CD4-positive, alpha-beta T cell treated with Interleukin-15 for 1 hour (primary cell): ENCODE results near the gene PPP1R12C.

Source experiments
- DNase-seq: peaks from one replicate; pipeline ENCODE4 v3.0.0-alpha.2; 2020

Gene PPP1R12C

GRCh38 chr19:55088543-55089341 lies 28.7 kb downstream of the PPP1R12C start:
- peak; percentile 64 for DNase-seq

DNA sequence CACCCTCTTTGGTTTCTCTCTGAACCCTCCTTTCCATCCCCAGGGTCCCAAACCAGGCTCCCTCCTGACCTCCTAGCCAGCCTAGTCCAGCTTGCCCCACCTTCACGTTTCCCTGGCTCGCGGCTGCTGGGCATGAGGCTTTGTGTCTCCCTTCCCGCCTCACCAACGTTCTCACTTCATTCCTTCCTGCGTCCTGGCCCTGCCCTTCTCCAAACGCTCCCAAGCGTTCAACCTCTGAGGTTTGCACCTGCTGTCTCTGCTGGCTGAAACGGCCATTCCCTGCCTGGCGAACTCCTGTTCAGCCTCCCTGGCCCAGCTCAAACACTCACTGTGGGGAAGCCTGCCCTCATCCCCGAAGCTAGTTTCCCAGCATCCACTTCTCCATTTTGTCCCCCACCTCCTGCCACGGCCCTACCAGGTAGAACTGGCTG lies 29.4 kb downstream of the PPP1R12C start:
- no peak for DNase-seq

GRCh38 chr19:55087542-55087901 lies 29.9 kb downstream of the PPP1R12C start:
- DNase-seq, result no peak

GRCh38 chr19:55086730-55087541 lies 30.5 kb downstream of the PPP1R12C start:
- peak; percentile 54 for DNase-seq

DNA sequence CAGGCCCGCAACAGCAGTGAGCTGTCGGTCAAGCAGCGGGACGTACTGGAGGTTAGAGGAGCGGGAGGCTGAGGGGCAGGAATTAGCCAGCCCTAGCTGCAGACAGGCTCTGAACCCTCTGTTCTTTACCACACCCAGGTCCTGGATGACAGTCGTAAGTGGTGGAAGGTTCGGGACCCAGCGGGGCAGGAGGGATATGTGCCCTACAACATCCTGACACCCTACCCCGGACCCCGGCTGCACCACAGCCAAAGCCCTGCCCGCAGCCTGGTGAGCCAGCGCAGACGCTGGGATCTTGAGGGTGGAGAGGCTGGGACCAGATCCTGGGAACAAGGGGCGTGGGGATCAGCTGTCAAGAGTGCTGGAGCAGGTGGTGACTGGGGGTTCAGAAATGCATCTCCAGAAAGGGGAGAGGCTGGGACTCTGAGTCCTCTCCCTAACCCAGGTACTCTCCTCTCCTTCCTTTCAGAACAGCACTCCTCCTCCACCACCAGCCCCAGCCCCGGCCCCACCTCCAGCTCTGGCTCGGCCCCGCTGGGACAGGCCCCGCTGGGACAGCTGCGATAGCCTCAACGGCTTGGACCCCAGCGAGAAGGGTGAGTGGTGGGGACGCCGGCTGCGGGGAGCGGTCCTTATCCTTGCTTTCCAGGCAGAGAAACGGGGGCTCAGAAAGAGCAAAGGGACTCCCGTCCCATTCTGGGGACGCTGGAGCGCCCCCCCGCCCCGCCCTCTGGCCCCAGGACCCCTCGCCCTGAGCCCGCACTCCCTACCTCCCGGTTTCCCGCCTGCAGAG lies 31.3 kb downstream of the PPP1R12C start:
- no peak for DNase-seq

DNA sequence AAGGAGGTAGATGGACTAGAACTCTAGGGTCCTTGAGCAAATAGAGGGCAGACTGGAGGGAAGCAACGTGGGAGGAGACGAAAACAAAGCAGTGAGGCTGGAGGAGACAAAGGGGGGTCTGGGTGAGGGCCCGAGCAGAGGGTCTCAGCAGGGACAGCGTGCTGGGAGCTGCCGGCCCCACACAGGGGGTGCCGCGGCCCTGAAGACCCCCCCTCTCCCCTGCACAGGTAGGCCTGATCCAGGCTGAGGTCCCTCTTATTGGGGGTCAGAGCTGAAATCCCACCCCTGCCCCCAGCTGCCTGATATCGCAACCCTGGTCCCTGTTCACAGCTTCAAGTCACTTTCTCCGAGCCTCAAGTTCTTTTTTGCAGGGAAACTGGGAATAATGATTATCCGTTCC lies 33.0 kb downstream of the PPP1R12C start:
- DNase-seq, result no peak

DNA sequence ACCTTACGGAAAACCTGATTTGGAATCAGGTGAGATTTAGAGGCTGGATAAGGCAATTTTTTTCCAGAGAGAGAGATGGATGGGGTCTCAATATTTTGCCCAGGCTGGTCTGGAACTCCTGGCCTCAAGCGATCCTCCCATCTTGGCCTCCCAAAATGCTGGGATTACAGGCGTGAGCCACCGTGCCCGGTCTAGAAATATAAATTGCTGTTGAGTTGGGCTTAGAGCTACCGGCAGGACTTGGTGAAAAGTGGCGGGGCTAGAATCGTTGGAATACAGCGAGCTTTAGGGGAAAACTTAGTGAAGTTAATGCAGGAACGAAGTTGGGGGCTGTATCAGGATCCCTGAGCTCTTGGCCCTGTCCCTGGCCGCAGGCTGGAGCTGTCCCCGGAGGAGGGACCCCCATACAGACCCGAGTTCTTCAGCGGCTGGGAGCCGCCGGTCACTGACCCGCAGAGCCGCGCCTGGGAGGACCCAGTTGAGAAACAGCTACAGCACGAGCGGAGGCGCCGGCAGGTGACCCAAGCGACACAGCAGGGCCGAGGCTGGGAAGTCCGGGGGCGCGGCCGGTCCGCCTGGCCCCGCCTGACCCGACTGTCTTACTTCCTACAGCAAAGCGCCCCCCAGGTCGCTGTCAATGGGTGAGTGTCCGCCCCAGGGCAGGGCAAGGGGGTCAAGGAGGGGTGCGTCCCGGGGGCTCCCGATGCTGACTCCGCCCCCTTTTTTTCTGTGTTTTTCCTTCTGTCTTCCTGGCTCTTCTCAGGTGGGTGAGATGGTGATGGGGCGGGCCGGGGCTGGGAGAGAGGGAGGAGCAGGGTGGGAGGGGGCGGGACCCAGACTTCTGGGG lies 34.2 kb downstream of the PPP1R12C start:
- DNase-seq, result no peak

DNA sequence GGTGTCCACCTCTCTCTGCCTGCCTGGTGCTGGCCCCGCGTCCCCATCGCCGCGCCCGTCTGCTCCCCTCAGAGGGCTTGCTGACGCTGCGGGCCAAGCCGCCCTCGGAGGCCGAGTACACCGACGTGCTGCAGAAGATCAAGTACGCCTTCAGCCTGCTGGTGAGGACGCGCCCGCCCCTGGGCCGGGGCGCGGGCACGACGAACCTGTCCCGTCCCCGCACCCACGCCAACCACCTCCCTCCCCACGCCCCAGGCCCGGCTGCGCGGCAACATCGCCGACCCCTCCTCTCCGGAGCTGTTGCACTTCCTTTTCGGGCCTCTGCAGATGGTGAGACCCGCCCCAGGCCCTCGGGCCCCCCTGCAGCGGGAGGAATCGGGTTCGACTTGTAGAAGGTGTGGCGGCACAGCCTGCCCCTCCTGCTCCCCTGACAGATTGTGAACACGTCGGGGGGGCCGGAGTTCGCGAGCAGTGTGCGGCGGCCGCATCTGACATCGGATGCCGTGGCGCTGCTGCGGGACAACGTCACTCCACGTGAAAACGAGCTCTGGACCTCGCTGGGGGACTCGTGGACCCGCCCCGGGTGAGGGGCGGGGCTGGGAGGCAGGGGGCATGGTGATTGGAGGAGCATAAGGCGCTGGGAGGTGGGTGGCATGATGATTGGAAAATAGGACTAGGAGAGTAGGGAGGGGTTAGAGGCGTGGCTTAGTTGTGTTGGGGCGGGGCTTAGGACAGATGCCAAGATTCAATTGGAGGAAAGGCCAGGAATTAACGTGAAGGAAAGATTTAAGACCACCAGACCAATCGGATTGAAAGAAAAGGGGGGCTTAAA lies 35.2 kb downstream of the PPP1R12C start:
- DNase-seq, result peak; percentile 73

DNA sequence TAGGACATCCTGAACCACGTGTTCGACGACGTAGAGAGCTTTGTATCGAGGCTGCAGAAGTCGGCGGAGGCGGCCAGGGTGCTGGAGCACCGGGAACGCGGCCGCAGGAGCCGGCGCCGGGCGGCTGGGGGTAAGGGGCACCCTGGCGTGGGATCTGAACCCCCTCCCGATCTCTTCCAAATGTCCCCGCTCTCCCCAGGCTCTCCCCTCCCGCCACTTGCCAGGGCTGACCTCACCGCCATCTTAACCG lies 35.7 kb downstream of the PPP1R12C start:
- DNase-seq, result no peak

- DNase-seq, result peak; percentile 91
These were observed 36.3 kb downstream of the PPP1R12C start for GRCh38 chr19:55080968-55081769.

DNA sequence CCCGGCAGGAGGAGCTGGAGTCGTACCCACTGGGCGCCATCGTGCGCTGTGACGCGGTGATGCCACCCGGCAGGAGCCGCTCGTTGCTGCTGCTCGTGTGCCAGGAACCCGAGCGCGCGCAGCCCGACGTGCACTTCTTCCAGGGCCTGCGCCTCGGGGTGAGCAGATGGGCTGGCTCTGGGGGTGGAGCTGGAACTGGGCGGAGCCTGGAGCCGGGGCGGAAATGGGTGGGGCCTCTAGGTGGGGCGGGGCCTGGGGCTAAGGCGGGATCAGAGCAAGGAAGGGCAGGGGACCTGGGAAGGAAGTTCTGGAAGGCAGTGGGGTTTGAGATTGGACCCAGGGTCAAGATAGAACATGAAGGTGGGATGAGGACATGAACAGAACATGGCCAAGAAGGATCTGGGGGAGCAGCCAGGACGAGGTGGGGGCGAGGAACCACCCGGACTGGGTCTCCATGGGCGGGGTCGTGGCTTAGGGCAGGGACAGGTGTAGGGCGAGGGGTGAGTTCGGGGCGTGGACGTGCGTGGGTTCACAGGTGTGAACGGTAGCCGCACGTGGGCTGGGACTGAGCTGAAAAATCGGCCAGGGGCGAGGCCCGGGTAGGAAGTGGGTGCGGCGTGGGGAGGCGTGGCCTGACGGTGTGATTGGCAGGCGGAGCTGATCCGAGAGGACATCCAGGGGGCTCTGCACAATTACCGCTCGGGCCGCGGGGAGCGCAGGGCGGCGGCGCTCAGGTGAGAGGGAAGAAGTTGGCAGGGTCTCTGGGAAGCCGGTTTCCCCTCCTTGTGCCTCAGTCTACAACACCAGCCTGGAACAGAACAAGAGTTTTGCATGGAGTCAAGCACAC lies 37.1 kb downstream of the PPP1R12C start:
- peak; percentile 67 for DNase-seq

DNA sequence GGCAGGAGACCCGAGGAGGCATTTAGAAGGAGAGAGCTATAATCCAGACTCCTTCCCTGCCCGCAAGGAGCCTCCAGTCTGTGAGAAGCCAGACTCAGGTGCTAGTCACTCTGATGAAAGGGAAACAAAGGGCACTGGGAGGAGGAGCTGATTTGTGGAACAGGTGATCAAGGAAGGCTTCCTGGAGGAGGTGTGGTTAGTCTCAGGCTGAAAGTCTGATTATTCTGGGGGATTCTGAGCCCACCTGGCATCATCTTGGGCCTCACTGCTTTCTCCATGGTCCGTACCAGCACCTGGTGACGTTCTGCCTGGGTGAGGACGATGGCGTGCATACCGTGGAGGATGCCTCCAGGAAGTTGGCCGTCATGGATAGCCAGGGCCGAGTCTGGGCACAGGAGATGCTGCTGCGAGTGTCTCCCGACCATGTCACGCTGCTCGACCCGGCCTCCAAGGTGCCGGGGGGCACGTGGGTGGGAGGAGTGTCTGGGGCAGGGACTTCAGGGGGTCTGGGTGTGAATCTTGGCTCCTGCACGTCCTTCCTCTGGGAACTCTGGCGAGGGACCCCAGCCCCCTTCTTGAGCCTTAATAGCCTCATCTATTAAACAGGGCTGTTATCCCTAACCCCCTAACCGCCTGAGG lies 37.9 kb downstream of the PPP1R12C start:
- no peak for DNase-seq

- no peak for DNase-seq
These were observed 38.4 kb downstream of the PPP1R12C start for GRCh38 chr19:55078996-55079395.

DNA sequence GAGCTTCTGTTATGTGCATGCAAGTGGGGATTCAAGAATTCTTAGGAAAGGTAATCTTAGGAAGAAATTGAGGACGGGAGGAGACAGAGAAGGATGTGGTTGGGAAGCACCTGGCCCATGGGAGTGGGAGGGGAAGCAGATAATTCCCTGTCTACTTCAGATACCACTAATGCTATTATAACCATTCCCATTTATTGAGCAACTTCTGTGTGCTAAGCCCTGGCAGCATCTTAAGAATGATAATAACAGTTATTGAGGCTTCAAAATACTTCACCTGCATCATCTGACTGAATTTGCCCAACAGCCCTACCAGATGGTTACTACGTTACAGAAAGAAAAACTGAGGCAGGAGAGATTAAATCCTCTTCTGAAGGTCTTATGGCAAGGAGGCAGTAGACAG lies 40.3 kb downstream of the PPP1R12C start:
- DNase-seq, result no peak

- DNase-seq, result no peak
These were observed 41.1 kb downstream of the PPP1R12C start for GRCh38 chr19:55076321-55076720.

- no peak for DNase-seq
These were observed 42.0 kb downstream of the PPP1R12C start, which contains the start of gene EPS8L1 for GRCh38 chr19:55075371-55075998. EPS8L1 (plus strand) TSS chr19:55075869; CDS start chr19:55076445, 576 bp downstream.

GRCh38 chr19:55071913-55072312 lies 45.5 kb downstream of the PPP1R12C start:
- no peak for DNase-seq

- DNase-seq, result no peak
These were observed 46.3 kb downstream of the PPP1R12C start for GRCh38 chr19:55071129-55071502.
